H1 (cell line): ENCODE data around the gene MXI1. TPM values are rescaled to one million over a fixed set of nuclear protein-coding genes. Genes with fewer than 3 reads are reported as not detected.

Experiments used
- BCL11A ChIP-seq, 2 experiments: IDR thresholded peaks; one replicate each; pipeline ENCODE4 v1.6.1; 2011; ENCODE audit warnings: low read depth in 2 of 2, low read length in 2 of 2, mild to moderate bottlenecking in 2 of 2
- CHD2 ChIP-seq: IDR thresholded peaks from 2 replicates; pipeline ENCODE4 v1.6.1; 2012; ENCODE audit warnings: low read length, improper control_type of control experiment
- polyA plus RNA-seq, 7 experiments: library from polyadenylated mRNA; depleted of rRNA in 3 of 7; stranded (reverse) in 5 of 7; unstranded in 2 of 7; fragments of >200 nt in 5 of 7; fragments of 200-250 nt in 2 of 7; gene quantifications; 1 replicate in 5 of 7; 2 replicates in 1 of 7; 4 replicates in 1 of 7; pipeline versions ENCODE4 v1.2.1 to v1.2.3, GENCODE V29; 2011 to 2013; ENCODE audit warnings: missing spikeins in 2 of 7, mixed read lengths in 2 of 7
- total RNA-seq: library from RNA; stranded (reverse); fragmentation: NEBNext Ultra II Directional; extraction: Animal tissue kit (Norgen Biotek cat#: 25700); gene quantifications from 2 replicates; pipeline ENCODE4 v1.2.1, GENCODE V29; 2021
- TF ChIP-seq, protein P1 (sequence below), 3 experiments: IDR thresholded peaks; 1 replicate in 2 of 3; 2 replicates in 1 of 3; pipeline versions ENCODE4 v1.5.1 to v1.6.1; 2011; ENCODE audit warnings: low read length in 3 of 3, mild to moderate bottlenecking in 3 of 3, inconsistent platforms in 2 of 3, low read depth in 1 of 3, moderate library complexity in 1 of 3; ENCODE audit not compliant: insufficient read depth in 1 of 3; ENCODE audit errors: control extremely low read depth in 1 of 3
- TF ChIP-seq, protein P2 (sequence below): IDR thresholded peaks from 2 replicates; pipeline ENCODE4 v1.6.1; 2011; ENCODE audit warnings: low read length, improper control_type of control experiment

MXI1 gene
- total and polyA plus RNA-seq, 2 of the 8 experiments (the other 6 are each of a cell fraction or from before 2014, with no cell fraction given) = 5.7 to 8.8 TPM

DNA sequence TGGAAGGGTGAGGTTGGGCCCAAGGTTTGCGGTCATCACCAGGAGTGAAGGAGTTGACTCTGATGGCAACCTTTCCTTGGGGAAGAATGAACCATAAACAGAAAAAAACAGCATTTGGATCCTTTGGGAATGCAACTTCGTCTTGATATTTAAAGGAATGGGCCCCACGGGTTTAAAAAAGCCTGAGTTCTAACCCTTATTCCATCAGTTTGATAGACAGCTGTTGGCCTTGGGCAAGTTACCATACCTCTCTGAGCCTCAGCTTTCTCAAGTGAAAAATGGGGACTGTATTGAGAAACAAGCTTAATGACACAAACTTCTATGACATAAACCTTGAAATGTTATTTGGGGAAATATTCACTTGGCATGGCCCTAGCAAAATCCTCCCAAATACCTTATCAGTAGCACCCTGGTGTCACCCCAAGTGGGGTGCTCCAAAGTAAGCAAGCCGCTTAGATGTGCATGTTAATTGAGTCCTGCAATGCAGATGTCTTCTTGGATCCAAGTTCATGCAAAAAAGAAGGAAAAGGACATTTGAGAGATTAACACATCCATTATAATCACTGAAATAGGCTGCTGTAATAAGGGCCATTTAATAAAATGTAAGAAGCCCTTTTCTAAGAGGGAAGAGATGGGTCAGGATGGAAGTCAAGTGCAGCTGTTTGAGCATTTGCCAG, 13.8 kb downstream of the MXI1 start (continued):
- TF ChIP-seq, protein P1, sequence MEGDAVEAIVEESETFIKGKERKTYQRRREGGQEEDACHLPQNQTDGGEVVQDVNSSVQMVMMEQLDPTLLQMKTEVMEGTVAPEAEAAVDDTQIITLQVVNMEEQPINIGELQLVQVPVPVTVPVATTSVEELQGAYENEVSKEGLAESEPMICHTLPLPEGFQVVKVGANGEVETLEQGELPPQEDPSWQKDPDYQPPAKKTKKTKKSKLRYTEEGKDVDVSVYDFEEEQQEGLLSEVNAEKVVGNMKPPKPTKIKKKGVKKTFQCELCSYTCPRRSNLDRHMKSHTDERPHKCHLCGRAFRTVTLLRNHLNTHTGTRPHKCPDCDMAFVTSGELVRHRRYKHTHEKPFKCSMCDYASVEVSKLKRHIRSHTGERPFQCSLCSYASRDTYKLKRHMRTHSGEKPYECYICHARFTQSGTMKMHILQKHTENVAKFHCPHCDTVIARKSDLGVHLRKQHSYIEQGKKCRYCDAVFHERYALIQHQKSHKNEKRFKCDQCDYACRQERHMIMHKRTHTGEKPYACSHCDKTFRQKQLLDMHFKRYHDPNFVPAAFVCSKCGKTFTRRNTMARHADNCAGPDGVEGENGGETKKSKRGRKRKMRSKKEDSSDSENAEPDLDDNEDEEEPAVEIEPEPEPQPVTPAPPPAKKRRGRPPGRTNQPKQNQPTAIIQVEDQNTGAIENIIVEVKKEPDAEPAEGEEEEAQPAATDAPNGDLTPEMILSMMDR (IDR thresholded peaks at IDR 0.05; ENCODE audit: control extremely low read depth in 1 of 3, insufficient read depth in 1 of 3, low read depth in 1 of 3, low read length in 3 of 3) = no peak
- no peak for TF ChIP-seq BCL11A (IDR thresholded peaks at IDR 0.05; ENCODE audit: low read depth in 2 of 2, low read length in 2 of 2)
- TF ChIP-seq, protein P2, sequence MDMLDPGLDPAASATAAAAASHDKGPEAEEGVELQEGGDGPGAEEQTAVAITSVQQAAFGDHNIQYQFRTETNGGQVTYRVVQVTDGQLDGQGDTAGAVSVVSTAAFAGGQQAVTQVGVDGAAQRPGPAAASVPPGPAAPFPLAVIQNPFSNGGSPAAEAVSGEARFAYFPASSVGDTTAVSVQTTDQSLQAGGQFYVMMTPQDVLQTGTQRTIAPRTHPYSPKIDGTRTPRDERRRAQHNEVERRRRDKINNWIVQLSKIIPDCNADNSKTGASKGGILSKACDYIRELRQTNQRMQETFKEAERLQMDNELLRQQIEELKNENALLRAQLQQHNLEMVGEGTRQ = no peak
- TF ChIP-seq CHD2 = no peak
